SK-N-MC (cell line): ENCODE results near the gene ELMO1.

ENCODE experiments used
- EZH2 ChIP-seq: fragments of 200-600 bp; sonication (generic); IDR thresholded peaks from one replicate; pipeline ENCODE4 v1.6.1; 2017; ENCODE audit warnings: antibody characterized with exemption
- FOXP2 ChIP-seq: optimal IDR thresholded peaks from 2 replicates; pipeline ENCODE3; 2011; ENCODE audit warnings: mild to moderate bottlenecking, moderate library complexity; ENCODE audit not compliant: insufficient read depth; ENCODE audit errors: extremely low read length, control extremely low read depth
- POLR2AphosphoS5 ChIP-seq: IDR thresholded peaks from 2 replicates; pipeline ENCODE4 v1.6.1; 2012; ENCODE audit warnings: mild to moderate bottlenecking, low read depth, low read length, borderline replicate concordance

GRCh38 chr7:37385787-37386186 is 62.9 kb downstream of the ELMO1 start:
- TF ChIP-seq POLR2AphosphoS5, result no peak
- TF ChIP-seq EZH2, result no peak
- no peak for TF ChIP-seq FOXP2
